Measurements from ENCODE around the gene DPM3.
"Not testable (repeated sequence)": the region's sequence is repeated elsewhere in the genome, so short reads cannot be mapped to it uniquely, and the experiment has no call there.

The DPM3 gene

GRCh38 chr1:155139895-155140629 is at the start of gene DPM3:
Gene DPM3 (minus strand): TSS chr1:155140531. CDS start chr1:155140240, 291 bp downstream.
- DNase-seq (ENCODE audit: low spot score) = peak; percentile 89

DNA sequence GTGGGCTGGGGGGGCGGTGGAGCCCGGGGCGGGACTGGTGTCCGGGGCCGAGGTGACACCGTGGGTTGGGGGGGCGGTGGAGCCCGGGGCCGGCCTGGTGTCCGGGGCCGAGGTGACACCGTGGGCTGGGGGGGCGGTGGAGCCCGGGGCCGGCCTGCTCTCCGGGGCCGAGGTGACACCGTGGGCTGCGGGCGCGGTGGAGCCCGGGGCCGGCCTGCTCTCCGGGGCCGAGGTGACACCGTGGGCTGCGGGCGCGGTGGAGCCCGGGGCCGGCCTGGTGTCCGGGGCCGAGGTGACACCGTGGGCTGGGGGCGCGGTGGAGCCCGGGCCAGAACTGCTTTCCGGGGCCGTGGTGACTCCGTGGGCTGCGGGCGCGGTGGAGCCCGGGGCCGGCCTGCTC is 49.6 kb upstream of the DPM3 start:
- not testable (repeated sequence) for DNase-seq (ENCODE audit: low spot score)

DNA sequence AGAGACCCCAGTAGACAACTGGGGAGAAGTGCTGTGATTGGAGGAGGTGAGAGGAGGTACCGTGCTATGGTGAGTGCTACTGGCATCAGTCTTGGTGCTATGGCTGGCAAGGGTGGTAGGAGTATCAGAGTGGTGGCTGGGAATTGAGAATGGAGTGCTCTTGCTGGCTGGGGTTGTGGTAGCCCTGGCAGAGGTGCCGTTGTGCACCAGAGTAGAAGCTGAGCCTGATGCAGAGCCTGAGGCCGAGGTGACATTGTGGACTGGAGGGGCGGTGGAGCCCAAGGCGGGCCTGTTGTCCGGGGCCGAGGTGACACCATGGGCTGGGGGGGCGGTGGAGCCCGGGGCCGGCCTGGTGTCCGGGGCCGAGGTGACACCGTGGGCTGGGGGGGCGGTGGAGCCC is 47.9 kb upstream of the DPM3 start:
- no peak for DNase-seq (ENCODE audit: low spot score)

- DNase-seq (ENCODE audit: low spot score) = no peak
Measured at GRCh38 chr1:155187456-155187891, 47.1 kb upstream of the DPM3 start.

GRCh38 chr1:155186794-155187455 is 46.6 kb upstream of the DPM3 start:
- no peak for DNase-seq (ENCODE audit: low spot score)

DNA sequence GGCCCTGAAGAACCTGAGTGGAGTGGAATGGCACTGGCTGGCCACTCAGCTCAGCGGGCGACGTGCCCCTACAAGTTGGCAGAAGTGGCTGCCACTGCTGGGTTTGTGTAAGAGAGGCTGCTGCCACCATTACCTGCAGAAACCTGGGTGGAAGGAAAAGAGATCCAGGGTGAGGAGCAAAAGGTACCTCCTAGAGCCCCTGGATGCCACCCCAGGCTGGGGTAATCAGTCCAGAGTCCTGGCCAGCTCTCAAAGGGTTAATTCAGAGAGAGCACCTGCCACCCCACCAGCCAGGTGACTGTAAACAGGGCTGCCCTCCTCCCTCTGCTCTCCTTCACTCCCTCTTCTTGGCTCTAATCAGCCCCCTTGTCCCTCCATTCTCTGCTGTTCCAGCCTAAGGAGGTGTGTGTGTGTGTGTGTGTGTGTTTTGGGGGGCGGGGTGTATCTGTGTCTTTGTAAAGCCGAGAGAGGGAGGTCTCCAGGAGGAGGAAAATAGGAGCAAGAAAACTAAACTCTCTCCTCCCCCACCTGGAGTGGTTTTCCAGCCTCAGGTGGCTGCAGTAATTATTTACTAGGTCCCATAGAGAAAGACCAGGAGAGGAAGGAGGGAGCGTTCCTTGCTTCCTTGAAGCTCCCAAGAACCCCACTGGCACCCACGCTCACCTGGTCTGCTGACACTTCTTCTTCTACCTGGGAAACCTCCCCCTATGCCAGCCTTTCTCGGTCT is 45.9 kb upstream of the DPM3 start:
- no peak for DNase-seq (ENCODE audit: low spot score)

DNA sequence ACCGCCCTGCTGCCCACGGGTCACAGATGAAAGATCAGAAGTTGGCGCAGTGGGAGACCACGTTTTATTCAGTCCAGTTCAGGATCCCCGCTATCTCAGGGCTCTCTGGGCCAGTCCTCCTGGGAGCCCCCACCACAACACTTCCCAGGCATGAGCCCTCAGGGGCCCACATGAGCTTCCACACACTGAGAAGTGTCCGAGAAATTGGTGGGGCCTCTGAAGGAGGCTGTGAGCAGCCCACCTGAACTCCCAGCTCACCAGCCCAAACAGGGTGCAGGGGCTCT is 45.4 kb upstream of the DPM3 start:
- no peak for DNase-seq (ENCODE audit: low spot score)

DNA sequence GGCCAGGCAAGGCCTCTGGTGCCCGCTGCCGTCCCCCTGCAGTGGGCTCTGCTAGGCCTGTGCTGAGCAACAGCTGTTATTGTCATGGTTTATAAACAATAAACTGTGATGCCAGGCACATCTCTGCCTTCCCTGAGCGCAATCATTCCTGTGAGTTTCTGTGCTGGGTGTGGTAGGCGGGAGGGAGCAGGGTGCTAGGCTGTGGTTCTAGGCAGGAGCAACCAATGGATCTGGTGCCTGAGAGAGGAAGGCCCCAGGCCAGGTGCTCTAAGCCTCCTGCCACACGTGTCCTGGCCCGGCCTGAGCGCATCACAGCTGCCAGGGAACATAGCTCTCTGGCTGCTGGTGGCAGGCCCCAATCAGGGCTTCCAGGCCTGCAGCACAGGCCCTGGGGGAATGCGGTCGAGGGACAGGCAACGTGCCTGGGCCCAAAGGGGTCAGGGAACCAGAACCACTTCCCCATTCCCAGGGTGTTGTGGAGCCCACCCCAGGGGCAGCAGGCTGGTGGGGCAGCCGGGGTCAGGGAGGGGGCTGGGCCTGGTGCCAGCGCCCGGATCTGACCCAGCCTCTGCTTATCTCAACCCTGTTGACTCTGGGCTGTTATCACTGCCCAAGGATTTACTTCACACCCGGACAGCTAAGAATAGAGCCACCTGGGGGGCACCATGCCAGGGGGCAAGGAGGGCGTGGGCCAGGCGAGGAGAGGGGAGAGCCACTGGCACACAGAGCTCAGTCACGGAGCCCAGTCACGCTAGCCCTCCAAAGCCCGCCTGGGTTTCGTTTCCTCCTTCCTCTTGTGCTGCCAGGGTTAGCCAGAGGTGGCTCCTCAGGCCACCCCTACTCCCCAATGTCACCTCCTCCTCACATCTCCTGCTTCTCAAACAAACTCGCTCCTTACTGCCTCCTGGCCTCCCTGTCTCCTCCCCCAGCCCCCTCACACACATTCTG is 44.8 kb upstream of the DPM3 start:
- DNase-seq (ENCODE audit: low spot score) = no peak

DNA sequence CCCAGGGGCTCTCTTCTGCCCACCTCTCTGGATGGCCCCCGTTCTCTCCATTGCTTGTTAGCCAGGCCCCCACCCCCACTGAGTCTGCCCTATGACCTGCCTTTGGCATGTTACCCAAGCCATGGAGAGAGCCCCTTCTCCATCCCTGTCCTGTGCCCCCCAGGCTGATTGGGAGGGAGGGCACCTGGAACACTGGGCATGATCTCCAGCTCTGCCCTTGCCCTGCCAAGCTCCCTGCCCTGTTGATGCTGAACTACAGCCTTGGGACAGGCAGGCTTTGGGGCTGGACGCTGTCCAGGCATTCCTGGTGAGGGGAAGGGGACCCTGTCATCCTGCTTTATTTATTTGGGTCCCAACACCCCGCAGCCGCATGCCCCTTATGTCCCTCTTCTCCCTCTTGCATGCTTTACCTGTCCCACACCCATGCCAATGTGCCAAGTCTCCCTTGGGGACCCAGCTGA is 44.0 kb upstream of the DPM3 start:
- no peak for DNase-seq (ENCODE audit: low spot score)

DNA sequence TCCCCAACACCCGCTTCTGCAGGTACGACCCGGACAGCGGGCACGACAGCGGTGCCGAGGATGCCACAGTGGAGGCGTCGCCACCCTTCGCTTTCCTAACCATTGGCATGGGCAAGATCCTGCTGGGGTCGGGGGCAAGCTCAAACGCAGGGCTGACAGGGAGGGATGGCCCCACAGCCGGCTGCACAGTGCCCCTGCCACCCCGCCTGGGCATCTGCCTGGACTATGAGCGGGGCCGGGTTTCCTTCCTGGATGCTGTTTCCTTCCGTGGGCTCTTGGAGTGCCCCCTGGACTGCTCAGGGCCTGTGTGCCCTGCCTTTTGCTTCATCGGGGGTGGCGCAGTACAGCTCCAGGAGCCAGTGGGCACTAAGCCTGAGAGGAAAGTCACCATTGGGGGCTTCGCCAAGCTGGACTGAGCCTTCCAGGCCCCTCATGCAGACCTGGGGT is 43.5 kb upstream of the DPM3 start:
- no peak for DNase-seq (ENCODE audit: low spot score)

DNA sequence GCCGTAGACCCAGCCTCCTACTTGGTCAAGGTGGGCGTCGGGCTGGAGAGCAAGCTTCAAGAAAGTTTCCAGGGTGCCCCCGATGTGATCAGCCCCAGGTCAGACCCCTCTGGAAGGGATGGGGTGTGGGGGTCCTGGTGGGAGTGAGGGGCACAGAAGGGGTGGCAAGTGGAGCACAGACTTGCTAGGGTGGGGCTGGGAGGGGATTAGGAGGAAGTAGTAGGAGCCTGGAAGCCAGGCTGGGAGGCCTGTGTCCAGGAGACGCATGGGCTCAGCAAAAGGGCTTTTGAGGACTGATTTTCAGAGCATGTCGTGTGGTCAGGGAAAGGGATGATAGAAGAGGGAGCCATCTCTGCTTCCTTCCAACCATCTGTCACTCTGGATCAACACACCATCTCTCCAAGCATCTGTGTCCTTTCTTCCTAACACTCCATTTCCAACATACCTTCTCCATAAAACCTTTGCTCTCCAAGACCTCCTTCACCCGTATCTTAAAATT is 41.8 kb upstream of the DPM3 start:
- no peak for DNase-seq (ENCODE audit: low spot score)

DNA sequence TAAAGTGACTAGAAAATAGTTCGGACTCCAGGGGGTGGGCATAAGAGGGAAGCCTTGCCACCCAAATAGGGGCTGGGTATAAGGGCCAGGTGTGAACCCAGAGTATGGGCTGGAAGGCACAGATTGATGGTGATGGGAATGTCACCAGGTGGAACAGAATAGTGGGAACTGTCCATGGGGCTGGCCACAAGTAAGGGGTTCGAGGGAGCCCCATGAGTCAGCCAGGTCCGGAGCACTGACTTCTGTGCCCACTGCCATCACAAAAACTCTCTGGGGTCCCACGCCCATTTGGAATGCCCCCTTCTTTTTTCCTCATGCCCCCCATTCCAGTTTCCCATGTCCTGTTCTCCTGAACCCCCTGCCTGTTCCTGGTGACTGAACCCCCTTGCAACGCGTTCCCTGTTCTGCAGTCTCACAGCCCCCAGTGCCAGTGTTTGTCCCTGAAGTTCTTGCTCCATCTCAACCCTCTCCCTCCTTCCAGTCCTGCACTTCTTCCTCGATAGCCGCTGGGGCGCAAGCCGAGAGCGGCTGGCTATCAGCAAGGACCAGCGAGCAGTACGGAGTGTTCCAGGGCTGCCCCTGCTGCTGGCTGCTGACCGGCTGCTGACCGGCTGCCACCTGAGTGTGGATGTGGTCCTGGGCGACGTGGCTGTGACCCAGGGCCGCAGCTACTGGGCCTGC is 41.2 kb upstream of the DPM3 start:
- no peak for DNase-seq (ENCODE audit: low spot score)

DNA sequence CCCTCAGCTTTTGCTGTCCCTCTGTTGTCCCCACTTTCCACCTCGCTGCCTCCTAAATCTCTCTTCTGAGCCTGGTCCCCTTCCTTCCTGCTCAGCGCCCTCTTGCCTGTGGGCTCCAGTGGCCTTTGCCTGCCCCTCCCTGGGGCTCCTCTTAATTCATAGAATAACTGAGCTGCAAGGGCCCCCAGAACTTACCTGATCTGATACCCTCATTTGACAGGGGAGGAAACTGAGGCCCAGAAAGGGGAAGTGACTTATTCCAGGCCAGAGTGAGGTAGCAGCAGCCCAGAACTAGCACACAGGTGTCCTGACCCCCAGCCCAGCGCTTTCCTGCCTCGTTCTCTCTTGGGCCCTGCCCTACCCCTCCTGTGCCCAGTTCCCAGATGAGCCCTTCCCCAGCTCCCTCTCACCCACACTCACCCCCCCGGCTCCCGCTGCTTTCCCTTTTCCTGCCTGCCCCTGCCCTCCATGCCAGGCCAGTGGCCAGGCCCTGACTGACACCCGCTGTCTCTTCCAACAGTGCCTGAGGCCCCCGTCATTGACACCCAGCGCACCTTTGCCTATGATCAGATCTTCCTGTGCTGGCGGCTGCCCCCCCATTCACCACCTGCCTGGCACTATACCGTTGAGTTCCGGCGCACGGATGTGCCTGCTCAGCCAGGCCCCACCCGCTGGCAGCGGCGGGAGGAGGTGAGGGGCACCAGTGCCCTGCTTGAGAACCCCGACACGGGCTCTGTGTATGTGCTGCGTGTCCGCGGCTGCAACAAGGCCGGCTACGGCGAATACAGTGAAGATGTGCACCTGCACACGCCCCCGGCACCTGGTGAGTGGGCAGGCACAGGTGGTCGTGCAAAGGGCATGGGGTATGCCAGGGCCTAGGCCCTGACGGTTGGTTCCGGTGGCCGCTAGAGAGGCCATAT is 39.0 kb upstream of the DPM3 start:
- DNase-seq (ENCODE audit: low spot score) = no peak

GRCh38 chr1:155178441-155179111 is 38.2 kb upstream of the DPM3 start:
- no peak for DNase-seq (ENCODE audit: low spot score)

- no peak for DNase-seq (ENCODE audit: low spot score)
Measured at GRCh38 chr1:155177918-155178281, 37.6 kb upstream of the DPM3 start.

- no peak for DNase-seq (ENCODE audit: low spot score)
Measured at GRCh38 chr1:155177192-155177917, 37.0 kb upstream of the DPM3 start.

GRCh38 chr1:155176544-155177071 is 36.3 kb upstream of the DPM3 start:
- peak; percentile 74 for DNase-seq (ENCODE audit: low spot score)

DNA sequence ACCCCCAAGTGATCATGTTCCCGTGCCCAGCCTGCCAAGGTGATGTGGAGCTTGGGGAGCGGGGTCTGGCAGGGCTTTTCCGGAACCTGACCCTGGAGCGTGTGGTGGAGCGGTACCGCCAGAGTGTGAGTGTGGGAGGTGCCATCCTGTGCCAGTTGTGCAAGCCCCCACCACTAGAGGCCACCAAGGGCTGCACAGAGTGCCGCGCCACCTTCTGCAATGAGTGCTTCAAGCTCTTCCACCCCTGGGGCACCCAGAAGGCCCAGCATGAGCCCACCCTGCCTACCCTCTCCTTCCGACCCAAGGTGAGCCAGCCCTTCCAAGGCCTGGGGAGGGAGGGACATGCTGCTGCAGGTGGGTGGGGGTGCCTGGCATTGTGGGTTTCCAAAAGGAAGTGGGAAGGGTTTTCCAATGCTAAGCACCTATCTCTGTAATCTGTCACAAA is 35.6 kb upstream of the DPM3 start:
- no peak for DNase-seq (ENCODE audit: low spot score)
